ENCODE results near the gene PPHLN1.

- TF ChIP-seq POLR2AphosphoS5 (IDR thresholded peaks at IDR 0.05) (no peak), CTCF (IDR thresholded peaks at IDR 0.05) (no peak)
These were observed 152.0 kb downstream of the PPHLN1 start for GRCh38 chr12:42477941-42478340.

All from transverse colon (tissue), 4 donors.